ENCODE measurements around the gene CKB.

DNA sequence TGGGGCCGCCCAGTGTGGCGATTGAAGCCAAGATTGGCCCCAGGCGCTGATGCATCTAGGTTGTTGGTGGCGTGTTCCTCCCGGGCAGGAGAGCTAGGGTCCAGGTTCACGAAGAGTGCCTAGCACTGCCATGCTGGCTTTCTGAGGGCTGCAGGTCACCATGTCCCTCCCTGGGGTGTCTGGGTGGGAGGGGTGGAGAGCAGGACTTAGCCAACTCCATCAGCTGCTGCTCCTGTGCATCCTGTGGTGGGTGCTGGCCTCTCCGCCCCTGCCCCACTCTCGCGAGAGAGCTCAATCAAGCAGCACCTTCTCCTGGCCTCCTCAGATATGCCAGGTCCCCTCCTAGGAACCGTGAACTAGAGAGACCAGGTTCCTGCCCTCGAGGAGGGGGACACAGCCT is 8.2 kb upstream of the CKB start:
- TF ChIP-seq EZH2 (IDR thresholded peaks at IDR 0.05) (no peak), POLR2AphosphoS5 (IDR thresholded peaks at IDR 0.05; ENCODE audit: borderline replicate concordance, low read depth, low read length) (no peak), FOXP2 (optimal IDR thresholded peaks at IDR 0.05; ENCODE audit: control extremely low read depth, extremely low read length, insufficient read depth) (no peak)

Data from SK-N-MC (cell line).